ENCODE data around the gene PRKCA.
A peak's percentile ranks its signal among the peaks of the same experiment; 100 is the strongest.

PRKCA gene

DNA sequence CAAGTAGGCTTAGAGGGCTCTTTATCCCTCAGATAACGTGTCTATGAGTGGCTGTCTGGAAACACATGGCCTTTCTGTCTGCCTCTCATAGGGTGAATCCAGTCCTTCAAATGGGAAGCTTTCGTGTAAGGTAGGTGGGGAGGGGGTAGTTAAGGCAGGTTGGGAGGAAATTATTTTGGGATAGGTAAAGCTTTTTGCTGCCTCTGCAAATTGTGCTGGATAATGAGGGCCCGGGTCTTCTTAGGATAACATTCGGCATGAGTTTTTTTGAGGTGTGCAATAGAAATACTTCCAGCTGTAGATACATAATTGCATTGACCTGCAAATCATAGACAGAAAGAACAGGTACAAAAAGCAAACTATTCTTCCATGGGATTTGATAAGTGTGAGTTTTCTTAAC is 189.7 kb downstream of the PRKCA start:
- Mint-ChIP-seq H3K4me3 (no peak overlapping the region), H3K27ac (no peak overlapping the region), H3K27me3 (no peaks in the 10 kb centered on the region), H3K9me3 (no peaks in the 10 kb centered on the region), H3K4me1 (ENCODE audit: low read depth in 2 of 2) (peaks cover 8 to 9% of the 10 kb centered on the region in 2 donors), H3K36me3 (ENCODE audit: insufficient read depth) (no peaks in the 10 kb centered on the region)
- DNase-seq (no peak), ATAC-seq (replicated peaks) (no peak)

DNA sequence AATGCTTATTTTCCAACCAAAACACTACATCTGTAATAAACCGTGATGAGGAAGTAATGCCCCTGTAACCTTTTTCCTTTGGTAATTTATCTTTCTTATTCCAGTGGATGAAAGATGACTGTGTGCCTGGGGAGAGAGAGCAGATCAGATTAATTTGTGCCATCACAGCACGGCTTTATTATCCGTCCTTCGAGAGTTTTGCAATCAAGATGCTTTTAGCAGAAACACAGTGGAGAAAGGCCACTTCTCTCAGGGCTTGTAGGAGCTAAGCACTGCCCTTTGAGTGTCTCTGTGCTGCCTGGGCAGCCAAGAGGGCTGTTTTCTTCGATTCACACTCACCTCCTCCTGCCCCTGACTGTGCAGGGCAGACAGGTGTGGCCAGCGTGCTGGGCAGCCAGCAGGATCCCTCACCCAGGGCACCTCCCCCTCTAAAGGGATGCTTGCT is 190.2 kb downstream of the PRKCA start:
- Mint-ChIP-seq H3K27ac (no peak overlapping the region), H3K36me3 (ENCODE audit: insufficient read depth) (no peaks in the 10 kb centered on the region), H3K27me3 (no peaks in the 10 kb centered on the region), H3K4me3 (no peak overlapping the region), H3K9me3 (no peaks in the 10 kb centered on the region), H3K4me1 (ENCODE audit: low read depth in 2 of 2) (peaks cover 8 to 9% of the 10 kb centered on the region in 2 donors)
- DNase-seq (no peak), ATAC-seq (replicated peaks) (no peak)

DNA sequence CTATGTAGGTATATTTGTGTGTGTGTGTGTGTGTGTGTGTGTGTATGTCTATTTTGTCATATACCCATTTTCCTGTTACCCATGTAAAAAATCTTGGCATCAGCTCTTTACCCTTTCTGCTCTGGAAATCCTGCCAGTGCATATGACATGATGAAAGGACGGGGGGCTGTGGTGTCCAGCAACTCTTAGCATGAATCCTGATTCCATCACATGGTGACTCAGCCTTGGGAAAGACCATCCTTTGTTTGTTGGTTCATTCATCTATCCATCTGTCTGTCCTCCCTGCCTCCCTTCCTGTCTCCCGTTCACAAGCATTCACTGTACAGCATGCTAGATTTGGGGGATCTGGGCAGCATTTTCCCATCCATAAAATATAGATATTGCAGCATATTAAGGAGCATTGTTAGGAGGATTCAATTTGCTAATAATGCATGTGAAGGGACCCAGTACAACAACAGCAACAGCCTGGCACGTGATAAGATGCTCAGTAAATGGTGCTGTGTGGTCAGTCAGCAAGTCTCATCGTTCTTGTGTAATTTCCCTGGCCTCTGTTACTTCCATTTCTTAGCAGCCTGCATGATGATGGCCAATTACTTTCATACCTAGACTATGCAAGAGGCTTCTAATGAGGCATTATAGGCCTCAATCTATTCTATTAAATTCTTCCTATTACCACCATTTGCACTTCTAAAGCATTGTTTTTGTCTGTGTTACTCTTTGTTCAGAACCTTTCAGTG is 191.0 kb downstream of the PRKCA start:
- no peak overlapping the region for H3K4me3 Mint-ChIP-seq
- H3K27me3 Mint-ChIP-seq, result no peaks in the 10 kb centered on the region
- no peak for ATAC-seq (replicated peaks)
- H3K4me1 Mint-ChIP-seq (ENCODE audit: low read depth in 2 of 2), result peaks cover 8 to 12% of the 10 kb centered on the region in 2 donors
- no peak for DNase-seq
- peak overlapping the region in 1 of 2 donors; percentile 30 for H3K27ac Mint-ChIP-seq
- no peaks in the 10 kb centered on the region for H3K36me3 Mint-ChIP-seq (ENCODE audit: insufficient read depth)
- no peaks in the 10 kb centered on the region for H3K9me3 Mint-ChIP-seq

DNA sequence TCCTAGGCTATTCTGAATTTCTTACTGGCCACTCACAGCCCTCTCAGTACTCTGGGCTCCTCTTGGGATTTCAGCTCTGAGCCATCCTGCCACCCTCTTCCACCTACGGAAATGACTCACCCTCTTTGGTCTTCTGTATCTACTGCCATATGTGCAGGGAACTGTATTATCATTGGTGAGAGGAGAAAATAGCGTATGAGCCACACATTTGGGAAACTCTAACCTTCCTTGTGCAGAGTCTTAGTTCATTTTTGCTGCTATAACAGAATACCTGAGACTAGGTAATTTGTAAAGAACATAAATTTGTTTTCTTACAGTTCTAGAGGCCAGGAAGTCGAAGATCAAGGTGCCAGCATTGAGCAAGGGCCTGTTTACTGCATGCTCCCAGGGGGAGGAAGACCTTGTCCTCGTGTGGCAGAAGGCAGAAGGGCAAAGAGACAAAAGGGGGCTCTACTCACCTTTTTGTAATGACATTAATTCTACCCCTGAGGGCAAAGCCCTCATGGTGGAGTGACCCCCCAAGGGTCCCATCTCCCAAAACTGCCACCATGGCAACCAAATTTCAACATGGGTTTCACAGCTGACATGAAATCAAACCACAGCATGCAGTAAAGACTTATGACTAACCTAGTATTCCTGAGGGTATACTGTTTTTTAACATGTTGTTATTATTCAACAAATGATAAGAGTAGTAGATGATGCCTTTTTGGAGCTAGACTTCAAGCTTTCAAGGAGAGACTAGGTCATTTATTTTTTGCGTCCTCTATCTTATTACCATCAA is 191.8 kb downstream of the PRKCA start:
- Mint-ChIP-seq H3K9me3 (no peaks in the 10 kb centered on the region), H3K36me3 (ENCODE audit: insufficient read depth) (no peaks in the 10 kb centered on the region), H3K4me3 (no peak overlapping the region), H3K4me1 (ENCODE audit: low read depth in 2 of 2) (peaks cover 8 to 12% of the 10 kb centered on the region in 2 donors), H3K27me3 (no peaks in the 10 kb centered on the region), H3K27ac (peak overlapping the region in 1 of 2 donors; percentile 30)
- ATAC-seq (replicated peaks) (no peak), DNase-seq (no peak)

DNA sequence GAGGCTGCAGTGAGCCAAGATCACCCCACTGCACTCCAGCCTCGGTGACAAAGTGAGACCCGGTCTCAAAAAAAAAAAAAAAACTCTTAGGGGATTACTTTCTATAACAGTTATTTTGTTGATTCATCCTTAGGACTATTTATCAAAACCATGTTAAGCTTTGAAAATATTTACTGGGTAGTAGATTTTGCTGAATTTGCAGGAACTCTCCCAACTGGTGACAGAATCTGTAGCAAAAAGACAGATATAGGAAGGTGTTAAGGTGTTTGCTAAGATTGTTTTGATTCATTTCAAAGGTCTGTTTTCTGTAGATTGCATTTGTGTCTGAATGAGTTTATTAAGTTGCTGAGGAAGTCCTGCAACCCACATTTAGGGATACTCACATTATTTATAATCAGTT is 192.6 kb downstream of the PRKCA start:
- DNase-seq (no peak), ATAC-seq (replicated peaks) (no peak)
- Mint-ChIP-seq H3K27ac (no peak overlapping the region), H3K27me3 (no peaks in the 10 kb centered on the region), H3K4me3 (no peak overlapping the region), H3K4me1 (ENCODE audit: low read depth in 2 of 2) (peaks cover 8 to 12% of the 10 kb centered on the region in 2 donors), H3K9me3 (no peaks in the 10 kb centered on the region), H3K36me3 (ENCODE audit: insufficient read depth) (no peaks in the 10 kb centered on the region)

DNA sequence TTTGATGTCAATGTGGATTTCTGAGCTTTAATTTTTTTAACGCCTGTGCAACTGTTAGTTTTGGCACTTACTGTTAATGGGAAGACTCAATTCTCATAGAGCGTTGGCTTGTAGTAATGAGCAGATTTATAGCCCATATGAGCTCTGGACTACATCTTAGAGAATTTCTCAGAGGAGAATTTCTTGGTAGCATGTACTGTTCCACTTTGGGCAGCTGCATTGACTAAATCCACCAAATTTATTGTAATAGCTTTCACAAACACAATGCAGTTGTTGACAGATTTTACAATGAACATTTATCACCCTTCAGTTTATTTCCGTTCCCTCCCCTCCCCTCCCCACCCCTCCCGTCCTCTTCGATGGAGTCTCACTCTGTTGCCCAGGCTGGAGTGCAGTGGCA is 193.9 kb downstream of the PRKCA start:
- H3K36me3 Mint-ChIP-seq (ENCODE audit: insufficient read depth), result no peaks in the 10 kb centered on the region
- peaks cover 7 to 11% of the 10 kb centered on the region in 2 donors for H3K4me1 Mint-ChIP-seq (ENCODE audit: low read depth in 2 of 2)
- H3K27me3 Mint-ChIP-seq, result no peaks in the 10 kb centered on the region
- ATAC-seq (replicated peaks) (no peak), DNase-seq (no peak)
- no peaks in the 10 kb centered on the region for H3K9me3 Mint-ChIP-seq
- H3K4me3 Mint-ChIP-seq, result no peak overlapping the region
- peak overlapping the region in 1 of 2 donors; percentile 75 for H3K27ac Mint-ChIP-seq

DNA sequence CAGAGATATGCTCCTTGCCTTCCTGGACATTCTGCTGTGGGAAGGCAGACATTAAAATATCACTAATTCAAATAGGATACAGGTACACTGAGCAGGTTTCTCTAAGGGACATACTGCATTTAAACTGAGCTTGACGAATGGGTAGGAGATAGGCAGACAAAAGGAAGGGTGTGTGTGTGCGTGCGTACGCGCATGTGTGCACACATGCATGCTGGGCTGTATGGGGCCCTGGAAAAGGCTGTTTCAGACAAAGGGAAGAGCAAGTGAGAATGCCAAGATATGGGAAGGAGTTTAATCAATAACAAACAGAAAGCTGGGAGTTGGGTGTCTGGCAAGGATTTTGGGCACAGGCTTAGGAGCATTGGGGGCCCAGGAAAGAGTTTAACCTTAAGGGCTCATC is 196.2 kb downstream of the PRKCA start:
- Mint-ChIP-seq H3K4me3 (no peak overlapping the region), H3K27me3 (no peaks in the 10 kb centered on the region), H3K9me3 (no peaks in the 10 kb centered on the region), H3K4me1 (ENCODE audit: low read depth in 2 of 2) (peaks cover 5 to 10% of the 10 kb centered on the region in 2 donors), H3K27ac (no peak overlapping the region), H3K36me3 (ENCODE audit: insufficient read depth) (no peaks in the 10 kb centered on the region)
- ATAC-seq (replicated peaks) (no peak), DNase-seq (no peak)

DNA sequence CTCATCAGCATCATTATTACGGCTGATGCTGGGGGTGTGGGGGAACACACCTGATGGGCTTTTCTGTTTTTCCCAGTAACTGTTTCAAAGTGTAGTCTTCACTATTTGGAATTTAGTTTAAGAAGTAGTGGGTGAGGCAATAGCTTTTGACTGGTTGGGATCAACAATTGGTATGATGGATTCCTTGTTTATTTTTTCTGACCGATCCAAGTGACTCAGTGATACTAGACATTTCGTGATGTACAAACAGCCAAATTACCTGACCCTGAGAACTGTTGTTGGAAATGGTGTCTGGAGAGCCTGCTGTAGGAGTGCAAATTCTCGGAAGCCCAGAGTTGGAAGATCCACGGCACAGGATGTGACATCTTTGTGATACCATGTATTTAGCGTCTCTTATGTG is 204.2 kb downstream of the PRKCA start:
- Mint-ChIP-seq H3K27ac (no peak overlapping the region), H3K9me3 (no peaks in the 10 kb centered on the region)

DNA sequence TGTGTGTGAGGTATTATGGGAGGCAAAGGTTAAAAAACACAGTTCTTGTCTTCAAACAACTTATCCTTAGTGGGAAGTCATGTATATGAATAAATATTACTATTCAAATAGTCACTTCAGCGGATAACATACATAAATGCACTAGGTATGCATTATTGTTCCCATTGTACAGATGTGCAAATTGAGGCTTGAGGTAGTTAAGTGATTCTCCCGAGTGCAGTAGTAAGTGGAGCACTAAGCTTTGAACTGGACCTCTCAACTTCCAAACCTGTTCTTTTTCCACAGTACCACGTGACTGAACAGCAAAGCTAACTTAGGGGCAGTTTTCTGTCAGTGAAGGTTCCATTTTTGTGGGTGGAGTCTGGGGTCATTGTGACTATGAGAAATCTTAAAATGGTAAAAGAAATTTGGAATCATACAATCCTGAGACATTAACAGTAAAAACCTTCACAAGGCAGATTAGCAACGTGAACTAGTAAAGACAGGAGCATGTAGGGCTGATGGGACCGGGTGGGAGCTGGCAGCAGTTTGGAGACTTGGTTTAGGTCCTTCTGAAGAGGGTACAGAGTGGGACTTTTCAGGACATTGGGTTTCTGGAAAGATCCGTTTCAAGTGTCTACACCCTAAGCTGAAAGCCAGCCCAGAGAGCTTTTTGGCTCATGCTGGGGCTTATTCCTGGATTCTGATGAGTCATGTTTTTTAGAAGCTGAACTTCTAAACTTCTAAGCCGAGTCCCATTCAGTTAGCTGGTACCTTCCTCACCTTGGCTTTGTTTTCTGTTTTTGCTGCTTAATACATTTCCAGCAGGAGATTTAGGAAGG is 204.9 kb downstream of the PRKCA start:
- peaks cover 8 to 11% of the 10 kb centered on the region in 2 donors for H3K4me1 Mint-ChIP-seq (ENCODE audit: low read depth in 2 of 2)
- H3K27me3 Mint-ChIP-seq, result no peaks in the 10 kb centered on the region
- peak overlapping the region in 1 of 2 donors; percentile 11 for H3K27ac Mint-ChIP-seq
- no peaks in the 10 kb centered on the region for H3K9me3 Mint-ChIP-seq
- H3K36me3 Mint-ChIP-seq (ENCODE audit: insufficient read depth), result no peaks in the 10 kb centered on the region
- ATAC-seq (replicated peaks), result no peak
- DNase-seq, result no peak
- no peak overlapping the region for H3K4me3 Mint-ChIP-seq

More for the DNA sequence above, 204.2 kb downstream of the PRKCA start:
- no peak for ATAC-seq (replicated peaks)
- no peak for DNase-seq
- H3K27me3 Mint-ChIP-seq, result no peaks in the 10 kb centered on the region
- H3K4me3 Mint-ChIP-seq, result no peak overlapping the region
- H3K36me3 Mint-ChIP-seq (ENCODE audit: insufficient read depth), result no peaks in the 10 kb centered on the region
- H3K4me1 Mint-ChIP-seq (ENCODE audit: low read depth in 2 of 2), result peaks cover 8 to 11% of the 10 kb centered on the region in 2 donors

DNA sequence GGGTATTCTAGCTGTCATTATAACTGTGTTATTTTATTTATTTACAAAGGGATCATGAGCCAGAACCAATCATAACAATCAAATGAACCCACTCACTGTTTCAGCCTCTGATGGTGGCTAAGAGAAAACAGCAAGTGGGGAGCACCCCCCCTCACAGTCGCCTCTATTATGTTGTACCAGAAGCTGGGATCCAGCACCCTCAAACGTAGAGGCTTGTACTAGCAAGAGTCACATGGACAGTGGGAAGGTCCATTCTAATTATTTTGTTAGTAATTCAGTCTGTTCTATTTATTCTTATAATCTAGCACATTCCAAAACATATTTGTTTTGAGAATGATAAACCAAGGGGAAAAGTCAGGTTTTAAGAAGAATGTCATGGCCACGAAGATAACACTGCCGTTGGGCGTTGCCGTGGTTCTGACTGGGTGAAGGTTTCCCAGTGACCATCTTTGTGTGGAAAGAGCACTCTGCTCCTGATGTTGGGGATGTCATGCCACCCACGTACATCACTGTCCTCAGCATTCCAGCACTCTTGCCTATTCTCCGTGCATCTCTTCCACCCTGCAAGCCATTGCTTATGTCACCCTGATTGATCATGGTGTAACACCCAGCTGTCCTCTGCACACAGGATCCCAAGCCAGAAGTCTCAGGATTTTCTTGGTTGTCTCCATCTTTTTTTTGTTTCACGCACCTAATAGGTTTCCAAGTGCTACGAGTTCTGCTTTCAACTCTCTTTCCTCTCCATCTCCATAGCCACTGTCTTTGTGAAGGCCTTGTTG is 205.8 kb downstream of the PRKCA start:
- ATAC-seq (replicated peaks) (no peak), DNase-seq (no peak)
- no peaks in the 10 kb centered on the region for H3K27me3 Mint-ChIP-seq
- H3K27ac Mint-ChIP-seq, result peak overlapping the region in 1 of 2 donors; percentile 11
- no peaks in the 10 kb centered on the region for H3K36me3 Mint-ChIP-seq (ENCODE audit: insufficient read depth)
- H3K4me1 Mint-ChIP-seq (ENCODE audit: low read depth in 2 of 2), result peaks cover 8 to 11% of the 10 kb centered on the region in 2 donors
- H3K4me3 Mint-ChIP-seq, result no peak overlapping the region
- no peaks in the 10 kb centered on the region for H3K9me3 Mint-ChIP-seq

DNA sequence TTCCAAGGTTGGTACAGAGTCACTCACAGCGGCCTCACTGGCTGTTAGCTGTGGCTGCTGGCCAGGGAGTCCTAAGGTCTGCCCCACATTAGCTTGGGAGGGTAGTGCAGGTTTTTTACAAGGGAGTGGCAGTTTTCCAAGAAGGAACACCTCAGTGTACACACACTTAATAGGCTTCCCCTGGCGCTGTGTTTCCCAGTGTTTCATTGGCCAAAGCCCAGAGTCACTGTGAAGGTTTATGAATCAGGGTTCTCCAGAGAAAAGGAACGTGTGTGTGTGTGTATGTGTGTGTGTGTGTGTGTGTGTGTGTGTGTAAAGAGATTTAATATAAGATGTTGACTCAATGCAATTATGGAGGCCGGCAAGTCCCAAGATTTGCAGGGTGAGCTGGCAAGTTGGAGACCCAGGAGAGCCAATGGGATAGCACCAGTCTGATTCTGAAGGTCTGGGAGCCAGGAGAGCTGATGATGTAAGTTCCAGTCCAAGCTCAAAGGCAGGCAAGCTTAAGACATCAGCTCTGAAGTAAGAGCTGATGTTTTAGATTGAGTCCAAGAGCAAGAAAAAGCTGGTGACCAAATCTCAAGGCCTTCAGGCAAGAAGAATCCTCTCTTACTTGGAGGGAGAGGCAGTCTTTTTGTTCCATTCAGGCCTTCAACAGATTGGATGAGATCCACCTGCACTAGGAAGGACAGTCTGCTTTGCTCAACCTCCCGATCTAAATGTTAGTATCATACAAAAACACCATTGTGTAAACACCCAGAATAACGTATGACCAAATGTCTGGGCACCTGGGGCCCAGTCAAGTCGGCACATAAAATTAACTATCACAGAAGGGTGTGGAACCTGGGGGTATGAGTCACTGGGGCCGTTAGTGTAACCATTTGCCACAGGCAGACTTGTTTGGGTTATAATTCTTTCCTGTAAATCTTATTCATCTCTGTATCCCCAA is 206.8 kb downstream of the PRKCA start:
- no peak for DNase-seq
- peak; percentile 39 for ATAC-seq (replicated peaks)
- no peaks in the 10 kb centered on the region for H3K27me3 Mint-ChIP-seq

DNA sequence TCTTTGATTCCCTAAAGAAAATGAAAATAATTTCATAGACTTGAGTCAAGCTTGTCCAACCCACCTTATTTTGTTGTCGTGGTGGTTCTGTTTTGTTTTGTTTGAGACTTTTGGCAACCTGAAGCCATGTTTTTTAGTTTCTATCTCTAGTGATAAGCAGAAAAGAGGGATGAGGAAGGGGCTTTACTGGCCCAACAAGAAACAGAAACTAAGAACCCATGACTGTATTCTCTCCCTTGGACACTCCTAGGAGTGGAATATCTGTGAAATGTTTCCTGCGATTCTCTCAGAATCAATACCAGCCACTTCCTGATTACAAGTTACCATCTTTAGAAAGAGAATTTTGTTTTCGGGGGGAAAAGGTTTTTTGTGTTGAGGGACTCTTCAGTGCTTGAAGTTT is 207.5 kb downstream of the PRKCA start:
- ATAC-seq (replicated peaks), result no peak
- H3K4me3 Mint-ChIP-seq, result peak overlapping the region; percentile 43 to 49
- DNase-seq, result no peak

More for the DNA sequence above, 206.8 kb downstream of the PRKCA start:
- Mint-ChIP-seq H3K9me3 (no peaks in the 10 kb centered on the region), H3K4me1 (ENCODE audit: low read depth in 2 of 2) (peaks cover 8 to 11% of the 10 kb centered on the region in 2 donors), H3K4me3 (peak overlapping the region; percentile 43 to 49), H3K27ac (peak overlapping the region; percentile 0 to 15), H3K36me3 (ENCODE audit: insufficient read depth) (no peaks in the 10 kb centered on the region)

More for the DNA sequence above, 207.5 kb downstream of the PRKCA start:
- Mint-ChIP-seq H3K36me3 (ENCODE audit: insufficient read depth) (no peaks in the 10 kb centered on the region), H3K27ac (peak overlapping the region in 1 of 2 donors; percentile 0), H3K27me3 (no peaks in the 10 kb centered on the region), H3K4me1 (ENCODE audit: low read depth in 2 of 2) (peaks cover 8 to 11% of the 10 kb centered on the region in 2 donors), H3K9me3 (no peaks in the 10 kb centered on the region)

All from effector memory CD8-positive, alpha-beta T cell (primary cell).